Fibroblast of skin of back (primary cell): ENCODE measurements around the gene UNC13D.
"Not testable (repeated sequence)": the region's sequence is repeated elsewhere in the genome, so short reads cannot be mapped to it uniquely, and the experiment has no call there.

Experiments
- DNase-seq: peaks from one replicate; pipeline ENCODE4 v3.0.0-alpha.2; 2013

The UNC13D gene

DNA sequence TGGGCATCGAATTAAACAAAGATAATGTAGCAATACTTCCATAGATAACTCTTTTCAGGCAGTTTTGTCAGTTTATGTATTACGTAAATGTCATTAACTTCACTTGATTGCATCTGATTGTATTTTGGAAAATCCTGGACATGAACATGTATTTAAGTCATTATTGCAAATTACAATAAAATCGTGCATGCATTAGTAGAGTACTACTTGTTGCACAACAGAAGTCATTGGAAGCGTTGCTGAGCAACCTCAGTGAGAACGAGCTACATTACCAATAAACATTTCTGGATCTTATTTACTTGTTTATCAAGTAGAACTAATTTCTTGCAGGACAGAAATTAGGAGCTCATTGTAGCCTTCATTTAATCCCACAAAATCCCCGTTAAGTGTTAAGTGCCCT is 53.0 kb downstream of the UNC13D start:
- no peak for DNase-seq

DNA sequence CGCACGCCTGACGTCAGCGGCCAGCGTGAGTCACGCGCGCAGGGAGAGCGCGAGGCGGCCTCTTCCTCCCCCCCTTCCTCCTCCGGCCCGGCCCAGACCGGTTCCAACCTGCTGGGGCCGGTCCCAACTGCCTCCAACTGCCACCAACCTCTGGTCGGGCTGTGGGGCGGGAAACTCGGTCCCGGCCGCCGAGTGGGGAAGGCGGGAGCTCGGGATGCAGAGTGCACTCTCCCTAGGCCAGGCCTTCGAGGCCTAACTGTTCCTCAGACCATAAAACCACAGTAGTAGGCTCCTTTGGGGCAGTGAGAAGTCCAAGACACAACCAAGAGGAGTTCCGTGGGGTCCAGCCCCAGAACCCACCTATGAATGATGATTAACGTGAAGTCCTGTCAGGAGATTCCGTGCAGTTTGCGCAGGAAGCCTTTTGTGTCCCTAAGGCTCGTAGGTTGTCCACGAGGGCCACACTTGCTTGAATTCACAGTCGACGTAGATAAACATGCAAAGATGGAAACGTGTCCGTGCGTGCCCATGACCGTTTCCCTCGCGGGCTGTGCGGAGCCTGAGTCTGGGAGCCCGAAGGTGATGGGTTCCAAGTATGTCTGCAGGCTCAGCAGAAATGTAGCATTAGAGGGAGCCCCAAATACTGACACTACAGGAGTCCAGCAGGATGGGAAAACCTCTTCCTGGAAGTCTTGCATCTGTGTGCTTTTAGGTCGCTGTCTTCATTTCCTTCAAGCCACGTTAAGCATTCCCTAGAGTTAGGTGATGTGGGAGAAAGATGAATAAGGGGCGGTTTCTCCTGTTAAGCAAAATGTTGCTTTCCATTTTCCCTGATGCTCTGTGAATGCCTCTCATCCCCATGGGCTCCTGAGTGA is 59.0 kb downstream of the UNC13D start:
- peak; percentile 92 for DNase-seq

DNA sequence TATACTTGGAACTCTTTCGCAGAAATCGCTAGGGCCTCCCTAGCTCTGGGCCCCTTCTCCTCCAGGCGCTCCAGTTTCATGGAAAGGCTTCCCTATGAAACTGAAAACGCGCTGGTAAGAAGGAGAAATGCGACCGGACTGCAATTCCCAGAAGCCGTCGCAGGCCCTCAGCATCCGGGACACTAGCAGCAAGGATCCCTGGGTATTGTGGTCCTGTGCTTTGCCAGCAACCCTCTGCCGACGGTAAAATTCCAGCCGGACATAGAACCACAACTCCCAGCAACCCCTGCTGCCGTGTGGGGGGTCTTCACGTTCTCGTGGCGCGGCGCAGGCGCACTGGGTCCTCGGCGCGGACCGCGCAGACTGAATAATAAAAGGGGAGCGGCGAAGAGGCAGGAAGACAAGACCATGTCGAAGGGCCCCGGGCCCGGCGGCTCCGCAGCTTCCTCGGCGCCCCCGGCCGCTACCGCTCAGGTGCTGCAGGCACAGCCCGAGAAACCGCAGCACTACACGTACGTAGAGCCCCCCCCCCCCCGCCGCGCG is 59.7 kb downstream of the UNC13D start, which contains the start of gene UNK:
TSS of gene UNK (plus strand) at position 334 of the 543 bp plus-strand sequence. CDS start at position 409, 75 bp downstream.
- peak; percentile 99 for DNase-seq

DNA sequence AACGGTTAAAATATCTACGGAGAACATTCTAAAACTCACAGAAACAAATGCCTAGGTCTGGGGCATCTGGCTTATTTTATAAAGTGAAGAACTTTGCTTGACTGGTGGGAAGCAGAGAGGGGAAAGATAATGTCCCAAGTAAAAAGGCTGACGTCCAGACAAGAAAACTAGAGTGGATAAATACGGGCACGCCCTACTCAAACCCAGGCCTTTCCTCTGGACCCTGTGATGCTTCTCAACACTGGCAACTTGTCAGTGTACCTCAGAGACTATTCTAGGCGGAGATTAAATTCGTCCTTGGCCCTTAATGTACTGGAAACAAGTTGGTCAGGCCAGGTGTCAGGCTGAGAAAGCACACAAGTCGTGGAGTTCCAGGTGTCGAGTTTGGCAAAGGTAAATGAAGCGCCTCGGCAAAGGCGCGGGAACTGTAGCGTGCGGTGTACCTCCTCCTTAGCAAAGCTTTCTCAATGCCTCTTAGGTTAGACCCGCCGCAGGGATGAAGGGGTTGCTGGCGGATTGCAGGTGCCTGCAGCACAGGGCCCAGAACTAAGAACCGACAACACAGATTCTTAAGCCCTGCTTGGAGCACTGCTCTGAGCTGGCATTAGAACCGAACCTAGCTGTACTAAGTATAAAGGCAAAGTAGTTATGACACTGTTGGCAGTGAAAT is 60.3 kb downstream of the UNC13D start:
- DNase-seq = no peak

DNA sequence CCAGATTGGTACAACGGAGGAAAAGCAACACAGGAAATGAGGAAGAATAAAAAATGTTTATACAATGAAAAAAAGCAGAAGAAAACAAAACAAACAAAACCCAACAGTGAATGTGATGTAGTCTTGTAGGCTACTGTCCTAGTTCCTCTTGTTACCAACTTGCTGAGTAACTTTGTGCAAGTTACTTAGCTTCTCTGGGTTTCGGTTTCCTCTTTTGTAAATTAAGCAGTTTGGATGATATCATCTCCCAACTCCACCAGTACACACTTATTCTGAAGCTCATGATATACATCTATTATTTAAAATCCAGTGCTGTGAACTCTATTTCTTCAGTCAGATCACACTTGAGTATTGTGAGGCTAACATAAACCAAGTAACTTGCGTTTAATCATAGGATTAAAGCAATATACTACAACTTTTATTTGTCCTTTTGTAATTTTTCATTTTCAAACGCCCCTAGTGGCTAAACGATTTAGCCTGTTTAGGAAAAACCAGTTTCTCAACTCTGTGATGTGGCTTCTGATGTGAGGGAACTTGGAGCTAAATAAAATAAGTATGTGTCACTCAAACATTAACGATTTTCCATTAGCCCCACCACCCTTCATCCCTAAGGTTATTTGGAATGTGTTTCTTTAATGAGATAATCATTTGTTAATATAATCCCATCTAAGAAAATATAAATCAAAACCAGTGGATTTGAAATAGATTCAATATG is 61.0 kb downstream of the UNC13D start:
- peak; percentile 68 for DNase-seq

DNA sequence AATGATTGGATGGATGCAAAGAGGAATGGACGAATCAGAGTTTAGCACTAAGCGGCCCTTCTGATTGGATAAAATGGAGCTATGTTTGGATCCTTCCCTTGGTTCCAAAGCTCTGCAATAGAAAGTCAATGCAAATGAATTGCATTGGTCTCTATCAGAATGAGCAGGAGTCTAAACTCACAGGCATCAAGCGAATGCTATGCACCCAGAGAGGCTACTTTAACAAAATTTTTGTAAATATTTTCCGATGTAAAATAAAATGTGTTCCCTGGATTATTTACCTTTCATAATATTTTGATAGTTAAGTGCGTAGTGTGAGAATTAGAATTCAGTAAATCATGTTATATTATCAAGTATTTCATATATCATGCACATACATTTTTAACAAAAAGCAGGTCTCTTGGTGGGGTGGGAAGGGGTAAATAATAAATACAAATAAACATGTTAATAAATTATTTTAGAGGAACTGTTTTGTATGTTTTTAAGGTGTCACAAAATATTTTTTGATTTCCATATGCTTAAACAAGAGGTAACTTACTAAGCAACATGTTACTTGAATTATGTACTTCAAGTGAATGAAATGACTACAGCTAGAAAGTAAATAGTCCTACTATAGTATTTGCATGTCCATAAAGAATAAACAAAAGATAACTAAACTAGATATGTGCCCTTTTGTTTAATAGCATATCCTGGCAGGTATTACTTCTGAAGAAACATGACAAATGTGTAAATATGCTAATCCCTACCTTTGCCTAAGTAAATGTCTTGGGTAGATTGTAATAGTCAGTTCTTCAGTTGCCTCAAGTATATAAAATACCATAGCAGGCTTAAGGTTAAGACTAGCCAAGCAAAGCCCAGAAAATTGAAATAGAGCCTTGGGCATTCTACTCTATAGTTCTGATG is 64.0 kb downstream of the UNC13D start:
- no peak for DNase-seq

DNA sequence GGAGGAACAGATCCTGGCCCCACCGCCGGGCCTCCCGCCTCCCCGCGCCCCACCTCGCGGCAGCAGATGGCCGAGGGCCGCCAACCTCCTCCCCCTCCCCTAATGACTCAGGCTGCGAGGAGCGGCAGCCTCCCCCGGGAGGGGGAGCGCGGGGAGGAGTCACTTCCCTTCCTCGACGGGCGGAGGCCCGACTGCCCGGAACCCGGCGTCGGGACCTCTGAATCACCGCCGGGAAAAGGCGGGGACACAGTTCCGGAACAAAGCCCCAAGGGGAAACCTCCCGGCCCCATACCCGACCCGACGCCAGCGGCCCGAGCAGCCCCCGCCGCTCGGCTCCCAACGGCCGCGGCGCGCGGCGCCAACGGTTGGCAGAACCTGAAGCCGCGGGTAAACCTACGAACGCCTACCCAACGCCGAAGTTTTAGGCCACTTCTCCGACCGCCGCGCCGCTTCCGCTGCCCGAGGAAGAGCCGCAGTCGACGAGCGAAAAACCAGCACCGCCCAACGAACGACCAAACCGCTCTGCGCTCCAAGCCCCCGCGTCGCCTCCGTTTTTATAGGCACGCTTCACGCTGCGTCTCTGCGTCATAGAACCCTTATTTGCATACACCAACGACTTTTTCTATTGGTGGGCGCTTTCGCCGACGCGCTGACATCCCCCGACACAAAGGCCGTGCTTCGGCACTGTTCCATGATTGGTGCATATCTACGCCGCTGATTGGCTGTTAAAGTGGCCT is 64.8 kb downstream of the UNC13D start:
- DNase-seq = peak; percentile 100

DNA sequence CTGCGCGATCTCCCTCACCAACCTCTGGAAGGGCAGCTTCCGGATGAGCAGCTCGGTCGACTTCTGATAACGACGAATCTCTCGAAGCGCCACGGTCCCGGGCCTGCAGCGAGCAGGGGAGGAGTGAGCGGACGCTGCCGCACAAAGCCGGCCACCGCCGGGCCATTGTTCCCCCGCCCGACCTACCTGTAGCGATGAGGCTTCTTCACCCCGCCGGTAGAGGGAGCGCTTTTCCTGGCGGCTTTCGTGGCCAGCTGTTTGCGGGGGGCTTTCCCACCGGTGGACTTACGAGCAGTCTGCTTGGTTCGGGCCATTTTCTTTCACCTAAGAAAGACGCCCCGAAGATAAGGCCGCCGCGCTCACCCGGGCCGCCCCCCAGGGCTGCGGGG is 65.3 kb downstream of the UNC13D start:
- DNase-seq = no peak

DNA sequence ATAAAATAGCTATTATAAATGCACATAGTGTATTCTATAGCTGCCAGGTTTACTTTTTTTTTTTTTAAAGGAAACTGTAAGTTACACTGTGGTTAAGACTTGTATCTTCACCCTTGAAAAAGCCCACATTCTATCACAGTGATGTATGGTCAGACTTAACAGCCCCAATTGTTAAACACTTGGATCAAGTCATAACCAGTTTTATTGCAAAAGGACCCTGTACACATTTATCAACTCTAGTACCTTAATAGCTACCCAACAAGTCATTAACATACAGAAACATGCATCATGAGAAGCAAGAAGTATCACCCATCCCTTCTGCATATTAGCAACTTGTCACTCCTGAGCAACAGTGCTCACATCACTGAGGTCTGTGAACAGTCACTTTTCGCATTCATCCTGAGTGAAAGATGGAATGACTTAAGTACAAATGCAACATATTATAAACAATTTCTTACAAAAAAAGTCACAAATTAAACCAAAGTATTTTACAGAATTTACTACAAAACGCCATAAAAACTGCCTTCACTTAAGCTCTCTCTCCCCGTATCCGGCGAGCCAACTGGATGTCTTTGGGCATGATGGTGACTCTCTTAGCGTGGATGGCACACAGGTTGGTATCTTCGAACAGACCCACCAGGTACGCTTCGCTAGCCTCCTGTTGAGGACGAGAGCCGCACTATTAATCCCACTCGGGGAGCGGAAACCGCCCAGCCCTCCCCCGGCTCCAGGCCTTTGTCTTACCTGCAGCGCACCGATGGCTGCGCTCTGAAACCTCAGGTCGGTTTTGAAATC is 65.9 kb downstream of the UNC13D start:
- not testable (repeated sequence) for DNase-seq

DNA sequence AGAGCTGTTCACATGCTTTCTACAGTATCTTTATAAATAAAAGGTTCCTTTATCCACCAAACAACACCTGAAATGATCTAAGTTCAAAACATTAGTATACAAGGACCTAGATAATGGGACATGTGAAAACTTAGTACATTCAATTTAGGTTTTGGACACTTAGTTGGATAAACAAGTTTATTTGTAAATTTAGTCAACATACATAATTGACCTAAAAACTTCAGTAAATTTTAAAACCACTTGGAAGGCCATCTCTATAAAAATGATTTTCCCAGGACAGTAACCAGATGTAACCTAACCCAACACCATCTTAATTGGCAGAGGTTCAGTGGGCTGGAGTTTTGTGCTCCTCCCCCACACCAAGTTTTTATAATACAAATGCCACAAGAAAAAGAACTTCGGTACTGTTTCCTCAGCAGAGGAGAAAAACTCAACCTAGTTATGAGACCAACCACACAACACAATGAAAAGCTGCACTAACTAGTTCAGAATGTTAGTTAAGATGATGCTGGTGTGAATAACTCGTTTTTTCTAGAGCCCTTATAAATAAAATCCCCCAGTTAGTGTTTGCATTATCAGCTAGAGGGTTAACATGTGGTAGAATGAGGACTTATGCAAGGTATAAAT is 66.8 kb downstream of the UNC13D start:
- DNase-seq = no peak
